Measurements from ENCODE around the gene CLEC1B.

DNA sequence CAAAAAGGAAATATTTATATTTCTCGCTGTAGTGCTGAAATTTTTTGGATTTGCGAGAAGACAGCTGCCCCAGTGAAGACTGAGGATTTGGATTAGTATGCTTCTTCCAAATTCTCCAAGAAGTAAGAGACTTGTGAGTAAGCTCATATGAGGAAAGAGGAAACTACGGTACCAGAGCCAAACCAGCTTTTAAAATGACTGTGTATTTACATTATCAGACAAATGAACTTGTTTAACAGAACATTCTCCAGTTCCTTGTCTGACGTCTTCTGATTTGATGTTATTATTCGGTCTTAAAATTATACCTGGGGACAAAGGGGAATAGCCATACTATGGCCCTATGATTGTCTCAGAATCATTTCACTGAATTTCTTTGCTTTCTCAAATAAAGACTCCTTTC, 19.5 kb upstream of the CLEC1B start:
- TF ChIP-seq EZH2 (IDR thresholded peaks at IDR 0.05) (no peak), POLR2AphosphoS5 (IDR thresholded peaks at IDR 0.05; ENCODE audit: borderline replicate concordance, low read depth, low read length) (no peak), FOXP2 (optimal IDR thresholded peaks at IDR 0.05; ENCODE audit: control extremely low read depth, extremely low read length, insufficient read depth) (no peak)

Data from SK-N-MC (cell line).